ENCODE data around the gene FOXN3.
"Not testable (repeated sequence)": the region's sequence is repeated elsewhere in the genome, so short reads cannot be mapped to it uniquely, and the experiment has no call there.

Gene FOXN3

DNA sequence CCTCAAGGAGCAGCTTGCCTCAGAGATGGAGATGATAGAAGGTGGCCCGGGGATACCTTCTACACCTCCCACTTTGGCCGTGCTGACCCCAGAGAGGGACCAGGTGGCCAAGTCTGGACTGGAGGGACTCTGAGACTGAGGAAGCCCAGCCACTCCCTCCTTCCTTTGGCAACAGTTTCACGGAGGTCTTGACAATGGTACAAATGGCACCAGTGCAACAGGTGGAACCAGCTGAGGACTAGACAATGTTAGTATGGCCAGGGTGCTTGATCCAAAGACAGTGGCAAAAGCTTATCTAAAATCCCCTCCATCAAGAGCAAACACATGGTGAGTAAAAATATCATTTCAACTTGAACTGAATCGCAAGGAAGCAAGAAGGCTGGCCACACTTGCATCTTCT is 117.4 kb downstream of the FOXN3 start:
- no peak for DNase-seq

- no peak for DNase-seq
Measured at GRCh38 chr14:89298056-89298834, 118.8 kb downstream of the FOXN3 start.

DNA sequence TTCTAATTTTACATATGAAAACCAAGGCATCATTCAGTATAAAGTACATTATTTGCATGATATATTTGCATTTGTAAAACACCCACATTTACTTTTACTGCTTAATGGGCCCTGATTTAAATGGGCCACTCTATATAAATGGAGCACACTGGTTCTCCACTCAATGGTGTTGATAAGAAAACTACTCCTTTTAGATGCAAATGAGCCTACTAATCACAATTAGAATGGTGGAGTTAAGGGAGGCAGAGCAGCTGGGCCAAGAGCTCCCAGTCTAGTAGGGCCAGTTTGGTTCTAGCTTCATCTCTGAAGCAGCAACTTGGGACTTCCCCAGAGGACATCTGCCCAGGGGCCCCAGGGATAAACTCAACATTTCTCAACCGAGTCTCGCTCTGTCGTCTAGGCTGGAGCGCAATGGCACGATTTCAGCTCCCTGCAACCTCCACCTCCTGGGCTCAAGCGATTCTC is 120.7 kb downstream of the FOXN3 start:
- DNase-seq, result no peak

- no peak for DNase-seq
Measured at GRCh38 chr14:89294872-89295271, 122.2 kb downstream of the FOXN3 start.

DNA sequence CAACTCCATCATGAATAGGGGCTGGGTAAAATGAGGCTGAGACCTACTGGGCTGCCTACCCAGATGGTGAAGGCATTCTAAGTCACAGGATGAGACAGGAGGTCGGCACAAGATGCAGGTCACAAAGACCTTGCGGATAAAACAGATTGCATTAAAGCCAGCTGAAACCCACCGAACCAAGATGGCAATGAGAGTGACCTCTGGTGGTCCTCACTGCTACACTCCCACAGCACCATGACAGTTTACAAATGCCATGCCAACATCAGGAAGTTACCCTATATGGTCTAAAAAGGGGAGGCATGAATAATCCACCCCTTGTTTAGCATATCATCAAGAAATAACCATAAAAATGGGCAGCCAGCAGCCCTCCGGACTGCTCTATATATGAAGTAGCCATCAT is 122.6 kb downstream of the FOXN3 start:
- DNase-seq, result not testable (repeated sequence)

DNA sequence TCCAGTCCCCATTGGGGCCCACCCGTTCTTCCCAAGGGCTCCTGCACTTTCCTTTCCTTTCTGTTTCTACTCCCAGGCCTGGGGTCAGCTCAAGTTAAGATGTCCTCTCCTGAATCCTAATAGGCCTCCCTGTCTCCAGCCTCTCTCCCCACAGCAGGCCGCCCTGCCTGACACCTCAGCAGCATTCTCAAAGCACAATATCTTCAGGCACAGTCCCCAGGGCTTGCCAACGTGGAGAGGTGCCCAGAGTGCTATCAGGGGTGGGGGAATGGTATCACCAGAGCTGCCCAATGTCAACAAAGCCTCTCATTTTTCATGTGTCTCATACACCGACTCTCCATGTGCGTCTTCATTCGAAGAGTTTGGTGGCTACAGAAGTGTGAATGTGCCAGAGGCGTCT is 123.0 kb downstream of the FOXN3 start:
- no peak for DNase-seq

GRCh38 chr14:89293314-89293916 is 123.6 kb downstream of the FOXN3 start:
- no peak for DNase-seq

GRCh38 chr14:89292579-89293313 is 124.3 kb downstream of the FOXN3 start:
- DNase-seq, result no peak

- no peak for DNase-seq
Measured at GRCh38 chr14:89291351-89291940, 125.6 kb downstream of the FOXN3 start.

DNA sequence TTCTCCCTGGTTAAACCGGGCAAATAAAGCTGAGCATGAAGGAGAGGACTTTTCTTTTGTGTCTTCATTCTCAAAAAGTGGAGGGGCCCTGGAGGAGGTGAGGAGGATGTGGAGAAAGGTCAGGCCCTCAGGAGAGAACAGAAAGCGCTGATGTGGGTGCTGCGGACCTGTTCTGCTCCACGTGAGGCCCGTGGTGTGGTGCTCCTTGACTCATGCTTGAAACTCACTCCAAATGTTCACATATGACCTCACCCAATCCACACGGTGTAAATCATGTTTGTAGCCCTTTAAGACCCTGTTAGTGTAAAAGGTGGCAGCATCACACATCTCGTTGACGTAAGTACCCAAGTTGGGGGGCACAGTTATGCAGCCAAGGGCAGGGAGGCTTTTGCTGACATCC is 126.2 kb downstream of the FOXN3 start:
- DNase-seq, result no peak

DNA sequence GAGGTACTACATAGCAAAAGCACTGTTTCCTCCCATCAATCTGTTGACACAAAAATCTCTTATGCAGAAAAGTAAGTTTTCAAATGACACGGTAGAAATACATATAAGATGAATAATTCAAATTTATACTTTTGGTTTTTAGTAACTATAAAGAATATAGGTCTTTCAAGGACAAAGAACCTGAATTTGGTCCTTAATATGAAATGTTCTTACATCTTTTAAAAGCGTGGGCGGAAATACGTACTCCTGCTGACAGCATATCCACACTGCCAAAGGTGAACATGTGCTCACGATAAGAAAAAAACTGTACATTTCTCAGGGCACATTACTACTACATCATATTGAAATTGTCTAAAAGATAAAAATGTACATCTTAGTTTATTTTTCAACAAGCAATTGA is 127.6 kb downstream of the FOXN3 start:
- DNase-seq, result no peak

GRCh38 chr14:89288114-89288513 is 128.9 kb downstream of the FOXN3 start:
- DNase-seq, result no peak

DNA sequence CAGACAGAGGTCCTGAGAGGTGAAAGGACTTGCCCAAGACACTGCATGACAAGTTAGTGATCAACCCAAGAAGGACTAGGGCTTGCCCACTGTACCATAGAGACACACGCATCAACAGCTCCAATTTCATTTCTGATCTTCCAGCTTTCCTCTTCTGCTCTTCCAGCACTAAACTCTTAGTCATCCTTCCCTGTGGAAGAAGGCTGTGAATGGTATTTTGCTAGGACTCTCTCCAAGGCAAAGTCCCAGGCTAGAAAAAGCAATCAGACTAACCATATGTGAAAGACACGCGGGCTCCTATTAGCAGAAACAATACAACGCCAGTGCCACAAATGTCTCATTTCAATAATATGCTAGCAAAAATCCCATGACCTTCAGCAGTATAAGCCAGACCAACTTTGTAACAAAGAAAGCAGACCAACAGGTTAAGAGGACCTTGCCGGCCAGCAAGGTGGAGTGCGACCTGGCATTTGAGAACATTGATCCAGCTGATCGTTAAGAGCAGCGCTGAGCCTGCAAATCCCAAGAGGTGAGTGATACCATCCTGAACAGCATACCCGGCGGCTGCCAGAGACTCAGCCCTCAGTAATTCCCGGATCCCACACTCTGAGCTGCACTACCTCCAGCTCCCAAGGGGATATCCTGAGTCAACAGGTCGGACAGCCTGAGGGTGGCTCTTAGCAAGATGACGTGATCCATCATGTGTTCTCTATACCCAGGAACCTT is 132.5 kb downstream of the FOXN3 start:
- DNase-seq, result no peak

- DNase-seq, result no peak
Measured at GRCh38 chr14:89283327-89284060, 133.5 kb downstream of the FOXN3 start.

- no peak for DNase-seq
Measured at GRCh38 chr14:89282191-89282590, 134.8 kb downstream of the FOXN3 start.

- DNase-seq, result no peak
Measured at GRCh38 chr14:89280600-89280999, 136.4 kb downstream of the FOXN3 start.

DNA sequence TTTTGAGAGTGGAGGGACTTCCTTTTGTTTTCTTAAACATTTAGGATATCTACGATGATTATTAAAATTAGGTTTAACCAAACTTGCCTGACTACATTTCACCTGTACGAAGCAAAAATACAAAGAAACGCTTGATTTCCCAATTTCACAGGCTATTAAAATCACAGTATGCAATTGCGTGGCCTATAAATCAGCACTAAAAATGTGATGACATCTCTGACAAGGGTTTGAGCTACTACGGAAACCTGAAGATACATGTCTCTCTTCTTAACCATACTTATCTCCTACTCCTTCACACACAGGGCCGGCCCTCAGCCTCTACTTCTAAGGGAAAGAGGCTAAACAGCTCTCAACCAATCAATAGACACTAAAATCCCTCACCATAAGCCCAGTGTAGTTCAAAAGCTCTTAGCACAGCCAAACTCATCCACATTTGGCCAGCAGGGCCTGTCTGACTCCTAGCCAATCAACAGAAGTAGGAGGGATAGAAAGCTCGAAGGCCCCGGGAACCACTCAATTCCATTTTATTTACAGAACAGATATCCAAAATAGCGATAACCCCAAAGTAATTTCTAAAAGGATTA is 137.3 kb downstream of the FOXN3 start:
- no peak for DNase-seq

DNA sequence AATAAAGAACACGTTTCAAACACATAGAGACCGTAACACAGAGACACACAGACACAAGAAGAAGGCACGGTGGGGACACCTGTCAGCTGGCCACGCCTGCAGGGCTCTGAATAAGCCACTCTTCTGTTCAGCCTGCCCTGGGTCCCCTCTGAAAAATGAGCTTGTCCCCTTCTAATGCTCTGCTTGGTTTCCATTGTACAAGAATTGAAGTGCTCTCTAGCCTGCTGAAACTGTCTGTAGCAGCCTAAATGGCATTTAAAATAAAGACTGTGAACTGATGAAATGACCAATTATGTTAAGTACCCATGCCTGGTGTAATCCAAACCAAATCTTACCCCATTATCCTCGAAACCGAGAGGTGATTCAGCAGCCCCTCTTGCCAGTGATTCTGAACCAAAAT is 139.8 kb downstream of the FOXN3 start:
- DNase-seq, result no peak

DNA sequence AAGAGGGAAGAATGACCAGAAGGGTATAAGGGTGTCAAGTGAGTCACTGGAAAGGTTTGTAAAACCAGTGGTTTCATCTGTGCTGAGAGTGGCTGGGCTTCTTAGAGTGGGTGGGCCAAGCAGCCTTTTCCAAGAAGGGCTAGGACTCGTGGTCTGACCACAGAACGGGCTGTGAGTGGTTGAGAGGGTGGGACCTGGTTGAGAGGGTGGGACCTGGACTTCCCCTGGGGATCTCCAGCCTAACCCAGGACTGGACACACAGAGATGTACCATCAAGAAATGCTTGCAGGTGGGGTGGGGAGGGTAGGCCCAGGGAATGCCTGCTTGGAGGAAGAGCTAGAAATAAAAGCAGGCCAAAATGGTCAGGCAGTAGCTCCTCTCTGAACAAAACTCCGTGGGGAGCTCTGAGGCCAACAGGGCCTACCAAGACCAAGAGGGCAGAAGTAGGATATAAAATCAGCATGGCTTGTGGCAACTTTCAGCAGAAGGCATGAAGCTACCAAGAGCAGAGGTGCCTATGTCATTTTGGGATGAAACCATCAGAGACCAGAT is 140.5 kb downstream of the FOXN3 start:
- DNase-seq, result peak; percentile 77

GRCh38 chr14:89270439-89271227 is 146.4 kb downstream of the FOXN3 start:
- no peak for DNase-seq

DNA sequence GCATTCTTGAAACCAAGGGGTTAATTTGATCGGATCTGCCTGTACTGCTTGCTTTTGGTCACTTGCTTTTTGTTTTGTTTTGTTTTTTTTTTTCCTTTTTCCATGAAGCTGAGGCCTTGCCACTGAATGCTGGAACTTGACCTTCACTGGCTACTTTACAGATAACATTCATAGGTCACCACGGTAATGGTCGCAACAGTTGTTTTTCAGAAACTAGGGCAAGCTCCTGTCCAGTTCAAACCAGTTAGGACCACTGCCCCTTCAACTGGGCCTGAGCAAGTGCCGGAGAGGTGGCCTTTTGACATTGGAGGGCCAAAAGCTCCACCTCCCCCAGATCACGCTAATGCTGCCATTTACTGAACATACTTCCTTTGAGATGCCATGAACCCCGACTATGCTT is 147.6 kb downstream of the FOXN3 start:
- no peak for DNase-seq
